Activated T-cell treated with anti-CD3 and anti-CD28 coated beads, Interleukin-2, amount 50 U/mL, for 4 hours (primary cell): Measurements from ENCODE around the gene SOX10. TPM values are rescaled to one million over a fixed set of nuclear protein-coding genes. Genes with fewer than 3 reads are reported as not detected.
"Not testable (repeated sequence)": the region's sequence is repeated elsewhere in the genome, so short reads cannot be mapped to it uniquely, and the experiment has no call there.

Experiments used
- ATAC-seq, 2 donors: fragments of 200-7000 bp; cut with Tn5 transposase; one replicate each; pipeline ENCODE4 v1.10.0; 2021
- DNase-seq: peaks from one replicate; pipeline ENCODE4 v3.0.0-alpha.2; 2020
- H3K27me3 Mint-ChIP-seq: one replicate; pipeline ENCODE4 v1.8.0; 2021; ENCODE audit warnings: low read depth, mixed read lengths
- H3K36me3 Mint-ChIP-seq: one replicate; pipeline ENCODE4 v1.8.0; 2022; ENCODE audit warnings: mixed read lengths; ENCODE audit not compliant: insufficient read depth
- H3K4me1 Mint-ChIP-seq: one replicate; pipeline ENCODE4 v1.8.0; 2021; ENCODE audit warnings: low read depth, mixed read lengths
- H3K4me3 Mint-ChIP-seq: one replicate; pipeline ENCODE4 v1.8.0; 2021; ENCODE audit warnings: mild to moderate bottlenecking, moderate library complexity, mixed read lengths
- H3K9me3 Mint-ChIP-seq: one replicate; pipeline ENCODE4 v1.8.0; 2021; ENCODE audit warnings: mixed read lengths
- total RNA-seq, 3 donors: library from RNA; stranded (reverse); gene quantifications; one replicate each; pipeline ENCODE4 v1.2.1, GENCODE V29; 2021

Gene SOX10
- total RNA-seq, 3 donors from 2014 or later, result not detected

DNA sequence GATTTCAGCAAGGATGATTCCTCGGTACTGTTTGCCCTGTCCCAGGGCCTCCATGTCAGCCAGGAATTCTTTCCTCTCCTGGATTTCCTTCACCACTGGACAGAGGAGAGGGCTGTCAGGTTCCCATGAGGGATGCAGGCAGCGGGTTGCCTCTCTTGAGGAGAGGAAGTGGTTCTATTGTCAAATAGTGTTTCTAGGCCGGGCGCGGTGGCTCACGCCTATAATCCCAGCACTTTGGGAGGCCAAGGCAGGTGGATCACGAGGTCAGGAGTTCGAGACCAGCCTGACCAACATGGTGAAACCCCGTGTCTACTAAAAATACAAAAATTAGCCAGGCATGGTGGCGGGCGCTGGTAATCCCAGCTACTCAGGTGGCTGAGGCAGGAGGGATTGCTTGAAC, 39.9 kb downstream of the SOX10 start:
- H3K4me3 Mint-ChIP-seq, ATAC-seq, DNase-seq, H3K9me3 Mint-ChIP-seq, H3K27me3 Mint-ChIP-seq, H3K36me3 Mint-ChIP-seq, H3K4me1 Mint-ChIP-seq: not testable (repeated sequence)

DNA sequence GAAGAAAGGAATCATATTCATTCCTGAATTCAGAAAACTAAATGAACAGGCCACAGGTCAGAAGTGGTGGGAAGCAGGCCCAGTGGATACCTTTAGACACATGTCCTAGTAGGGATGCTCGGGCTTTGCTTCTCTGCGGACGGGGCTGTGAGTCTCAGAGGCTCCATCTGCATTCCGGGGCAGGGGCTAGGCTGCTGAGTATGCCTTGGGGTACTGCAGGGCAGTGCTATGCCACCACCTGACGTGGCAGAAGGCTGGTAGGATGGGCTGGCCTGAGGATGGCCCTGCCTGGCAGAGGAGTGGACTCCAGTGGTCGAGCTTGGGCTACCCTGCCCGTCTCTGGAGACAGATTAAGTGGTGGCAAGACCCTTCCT, 40.5 kb downstream of the SOX10 start:
- no peaks in the 10 kb centered on the region for H3K4me1 Mint-ChIP-seq
- H3K4me3 Mint-ChIP-seq, result no peak overlapping the region
- no peaks in the 10 kb centered on the region for H3K27me3 Mint-ChIP-seq
- DNase-seq, result no peak
- no peaks in the 10 kb centered on the region for H3K9me3 Mint-ChIP-seq
- peaks cover 4% of the 10 kb centered on the region for H3K36me3 Mint-ChIP-seq
- ATAC-seq, result no peak

DNA sequence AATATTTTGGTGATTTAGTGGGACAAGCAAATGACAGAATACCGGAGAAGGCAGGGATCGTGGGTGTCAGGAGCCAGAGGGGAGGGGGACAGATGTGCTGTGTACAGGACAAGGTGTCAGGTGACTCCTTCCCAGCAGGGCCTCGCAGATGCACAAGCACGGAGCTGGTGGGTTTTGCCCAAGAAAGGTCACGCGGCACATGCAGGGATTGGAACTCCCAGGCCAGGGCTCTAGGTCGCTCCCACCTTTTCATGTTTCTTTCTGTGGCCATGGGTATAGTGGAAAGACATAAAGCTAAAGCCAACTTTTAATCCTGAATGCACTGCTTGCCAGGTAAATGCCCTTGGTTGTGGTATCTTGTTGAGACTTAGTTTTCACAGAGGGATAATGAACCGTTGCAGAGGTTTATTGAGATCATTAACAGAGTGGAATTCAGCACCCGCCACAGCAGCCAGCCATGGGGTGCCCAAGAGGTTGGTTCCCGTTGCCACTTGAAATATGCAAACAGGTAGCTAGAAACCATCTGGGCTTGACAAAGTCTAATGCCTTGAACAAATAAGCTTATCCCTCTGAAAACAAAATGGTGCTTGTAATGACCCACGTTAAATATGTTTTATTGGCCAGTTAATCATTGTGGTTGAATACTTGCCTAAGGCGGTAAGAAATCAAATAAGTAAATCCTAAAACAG, 41.1 kb downstream of the SOX10 start:
- no peaks in the 10 kb centered on the region for H3K27me3 Mint-ChIP-seq
- no peak for DNase-seq
- no peak for ATAC-seq
- H3K36me3 Mint-ChIP-seq, result peaks cover 4% of the 10 kb centered on the region
- no peaks in the 10 kb centered on the region for H3K9me3 Mint-ChIP-seq
- H3K4me3 Mint-ChIP-seq, result no peak overlapping the region
- no peaks in the 10 kb centered on the region for H3K4me1 Mint-ChIP-seq

DNA sequence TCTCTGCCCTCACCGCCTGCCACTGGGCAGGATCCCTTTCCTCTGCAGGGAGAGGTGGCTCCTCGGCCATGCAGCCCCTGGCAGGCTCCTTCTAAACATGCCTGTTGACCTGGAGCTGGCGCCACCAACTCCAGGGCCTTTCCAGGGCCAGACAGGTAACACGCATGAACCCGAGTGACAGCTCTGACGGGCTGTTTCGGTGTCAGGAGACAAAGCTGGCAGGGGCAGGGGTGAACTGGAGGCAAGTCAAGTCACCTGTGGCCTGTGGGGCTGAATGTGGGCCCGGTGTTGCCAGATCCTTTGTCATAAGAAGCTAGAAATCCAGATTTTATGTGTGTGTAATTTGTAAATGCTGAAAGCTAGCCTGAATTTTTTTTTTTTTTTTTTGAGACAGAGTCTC, 42.2 kb downstream of the SOX10 start:
- DNase-seq (no peak), ATAC-seq (no peak)
- Mint-ChIP-seq H3K4me3 (no peak overlapping the region), H3K9me3 (no peaks in the 10 kb centered on the region), H3K4me1 (no peaks in the 10 kb centered on the region), H3K27me3 (no peaks in the 10 kb centered on the region), H3K36me3 (peaks cover 4% of the 10 kb centered on the region)

DNA sequence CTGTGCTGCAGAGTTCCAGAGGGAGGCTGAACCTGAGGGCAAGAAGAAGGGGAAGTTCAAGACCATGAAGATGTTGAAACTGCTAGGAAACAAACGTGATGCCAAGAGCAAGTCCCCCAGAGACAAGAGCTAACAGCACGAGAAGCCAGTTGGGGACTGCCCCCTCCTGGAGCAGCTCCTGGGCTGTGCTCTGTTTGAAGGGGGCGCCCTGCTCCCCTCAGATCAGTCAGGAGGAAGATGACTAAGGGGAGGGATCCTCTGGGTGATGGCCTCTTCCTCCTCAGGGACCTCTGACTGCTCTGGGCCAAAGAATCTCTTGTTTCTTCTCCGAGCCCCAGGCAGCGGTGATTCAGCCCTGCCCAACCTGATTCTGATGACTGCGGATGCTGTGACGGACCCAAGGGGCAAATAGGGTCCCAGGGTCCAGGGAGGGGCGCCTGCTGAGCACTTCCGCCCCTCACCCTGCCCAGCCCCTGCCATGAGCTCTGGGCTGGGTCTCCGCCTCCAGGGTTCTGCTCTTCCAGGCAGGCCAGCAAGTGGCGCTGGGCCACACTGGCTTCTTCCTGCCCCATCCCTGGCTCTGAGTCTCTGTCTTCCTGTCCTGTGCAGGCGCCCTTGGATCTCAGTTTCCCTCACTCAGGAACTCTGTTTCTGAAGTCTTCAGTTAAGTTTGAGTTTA, 43.5 kb downstream of the SOX10 start:
- DNase-seq (no peak), ATAC-seq (no peak)
- Mint-ChIP-seq H3K9me3 (no peaks in the 10 kb centered on the region), H3K36me3 (peaks cover 4% of the 10 kb centered on the region), H3K4me3 (no peak overlapping the region), H3K4me1 (no peaks in the 10 kb centered on the region), H3K27me3 (no peaks in the 10 kb centered on the region)

DNA sequence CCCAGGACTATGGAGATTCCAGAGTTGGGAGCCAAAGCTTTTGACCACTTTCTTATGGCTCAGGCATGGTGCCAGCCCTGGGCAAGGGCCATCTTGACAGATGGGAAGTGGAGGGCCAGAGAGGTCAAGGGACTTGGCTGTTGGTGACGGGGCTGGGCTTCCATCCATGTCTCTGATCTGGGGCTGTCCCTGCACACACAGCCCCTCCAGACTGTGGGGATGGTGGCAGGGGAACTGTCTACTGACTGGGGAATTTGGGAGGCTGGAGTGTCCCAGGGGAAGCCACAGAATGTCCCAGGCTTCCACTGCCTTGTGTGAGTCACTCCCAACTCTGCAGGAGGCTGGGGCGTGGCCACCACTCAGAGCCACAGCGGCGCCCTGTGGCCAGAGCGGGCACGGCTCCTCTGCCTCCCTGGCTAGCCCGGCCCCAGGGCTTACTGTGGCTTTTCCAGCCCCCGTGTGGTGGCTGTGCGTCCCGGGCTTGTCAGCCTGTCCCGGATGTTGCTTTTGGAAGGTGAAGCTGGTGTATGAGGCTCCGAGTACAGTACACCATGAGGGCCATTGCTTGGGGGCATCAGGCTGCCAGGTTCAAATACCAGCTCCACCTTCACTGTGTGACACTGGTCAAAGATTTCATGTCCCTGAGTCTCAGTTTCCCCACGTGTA, 50.5 kb downstream of the SOX10 start:
- Mint-ChIP-seq H3K27me3 (no peaks in the 10 kb centered on the region), H3K4me1 (peaks cover 8% of the 10 kb centered on the region), H3K36me3 (peaks cover 2% of the 10 kb centered on the region), H3K4me3 (no peak overlapping the region), H3K9me3 (no peaks in the 10 kb centered on the region)
- DNase-seq (peak; percentile 75), ATAC-seq (peak; percentile 100)

DNA sequence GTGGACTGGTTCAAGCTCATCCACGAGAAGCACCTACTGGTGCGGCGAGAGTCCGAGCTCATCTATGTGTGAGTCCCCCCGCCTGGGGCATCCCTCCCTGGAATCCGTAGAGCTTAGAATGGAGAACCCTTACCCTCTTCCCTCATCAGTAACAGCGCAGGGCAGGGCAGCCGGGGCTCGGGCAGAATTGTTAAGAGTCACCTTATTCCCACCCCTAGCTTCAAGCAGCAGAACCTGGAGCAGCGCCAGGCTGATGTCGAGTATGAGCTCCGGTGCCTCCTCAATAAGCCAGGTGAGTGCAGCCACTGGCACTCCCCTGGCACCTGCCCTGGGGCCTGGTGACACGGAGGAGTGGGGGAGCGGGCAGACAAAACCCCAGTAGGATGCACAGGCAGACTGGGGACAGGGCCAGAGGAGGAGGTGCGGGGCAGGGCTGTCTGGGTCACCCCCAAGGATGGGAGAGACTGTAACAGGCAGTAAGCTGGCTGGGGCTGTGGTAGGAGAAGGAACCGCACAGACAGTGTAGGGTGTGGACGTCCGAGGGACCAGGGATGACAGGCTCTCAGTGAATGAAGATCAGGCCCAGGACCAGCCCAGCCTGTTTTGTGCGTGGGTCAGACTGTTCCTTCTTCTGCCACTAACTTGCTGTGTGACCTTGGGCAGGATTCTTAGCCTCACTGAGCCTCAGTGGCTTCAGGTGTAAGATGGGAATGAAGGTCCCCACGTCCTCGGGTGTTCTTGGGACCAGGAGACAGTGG, 51.4 kb downstream of the SOX10 start:
- DNase-seq (no peak), ATAC-seq (no peak)
- Mint-ChIP-seq H3K9me3 (no peaks in the 10 kb centered on the region), H3K27me3 (no peaks in the 10 kb centered on the region), H3K4me3 (no peak overlapping the region), H3K36me3 (peaks cover 5% of the 10 kb centered on the region), H3K4me1 (peaks cover 8% of the 10 kb centered on the region)

DNA sequence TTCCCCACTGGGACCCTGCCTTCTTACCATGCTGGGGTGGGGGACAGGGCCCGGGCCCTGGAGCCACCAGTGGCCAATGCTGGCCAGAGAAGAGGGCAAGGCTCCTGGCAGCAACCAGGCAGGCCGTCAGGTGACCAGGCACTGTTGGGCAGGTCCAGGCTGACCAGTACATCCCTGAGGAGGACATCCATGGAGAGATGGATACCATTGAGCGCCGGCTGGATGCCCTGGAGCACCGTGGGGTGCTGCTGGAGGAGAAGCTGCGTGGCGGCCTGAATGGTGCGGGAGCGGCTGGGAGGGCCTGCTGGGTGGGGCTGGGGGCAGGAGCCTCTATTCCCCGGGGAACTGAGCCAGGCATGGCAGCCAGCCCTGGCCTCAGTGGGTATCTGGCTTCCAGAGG, 52.0 kb downstream of the SOX10 start:
- DNase-seq (no peak), ATAC-seq (no peak)
- Mint-ChIP-seq H3K36me3 (peaks cover 5% of the 10 kb centered on the region), H3K4me3 (no peak overlapping the region), H3K4me1 (peaks cover 8% of the 10 kb centered on the region), H3K27me3 (no peaks in the 10 kb centered on the region), H3K9me3 (no peaks in the 10 kb centered on the region)

DNA sequence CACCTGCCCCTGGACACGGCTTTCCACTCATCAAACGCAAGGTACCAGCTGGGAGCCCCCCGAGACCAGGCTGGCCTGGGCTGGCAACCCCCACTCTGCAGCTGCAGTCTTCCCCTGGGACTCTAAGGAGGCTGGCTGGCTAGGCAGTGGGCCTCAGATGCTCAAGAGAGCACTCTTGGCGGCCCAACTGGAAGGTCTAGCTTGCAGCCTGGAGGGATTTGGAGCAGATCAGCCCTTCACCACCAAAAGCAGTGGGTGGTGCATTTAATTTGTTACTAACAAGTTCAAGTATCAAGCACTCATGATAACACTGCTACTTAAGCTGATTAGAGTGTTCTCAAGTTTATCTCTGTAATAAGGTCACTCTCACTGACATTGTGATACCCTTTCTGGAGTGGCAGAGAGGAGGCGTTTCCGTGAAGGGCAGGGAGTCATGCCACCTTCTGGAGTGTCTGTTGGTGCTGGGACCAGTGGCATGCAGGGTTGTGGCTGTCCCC, 52.4 kb downstream of the SOX10 start:
- peaks cover 8% of the 10 kb centered on the region for H3K4me1 Mint-ChIP-seq
- ATAC-seq (no peak), DNase-seq (no peak)
- H3K27me3 Mint-ChIP-seq, result no peaks in the 10 kb centered on the region
- H3K9me3 Mint-ChIP-seq, result no peaks in the 10 kb centered on the region
- H3K4me3 Mint-ChIP-seq, result no peak overlapping the region
- peaks cover 5% of the 10 kb centered on the region for H3K36me3 Mint-ChIP-seq

DNA sequence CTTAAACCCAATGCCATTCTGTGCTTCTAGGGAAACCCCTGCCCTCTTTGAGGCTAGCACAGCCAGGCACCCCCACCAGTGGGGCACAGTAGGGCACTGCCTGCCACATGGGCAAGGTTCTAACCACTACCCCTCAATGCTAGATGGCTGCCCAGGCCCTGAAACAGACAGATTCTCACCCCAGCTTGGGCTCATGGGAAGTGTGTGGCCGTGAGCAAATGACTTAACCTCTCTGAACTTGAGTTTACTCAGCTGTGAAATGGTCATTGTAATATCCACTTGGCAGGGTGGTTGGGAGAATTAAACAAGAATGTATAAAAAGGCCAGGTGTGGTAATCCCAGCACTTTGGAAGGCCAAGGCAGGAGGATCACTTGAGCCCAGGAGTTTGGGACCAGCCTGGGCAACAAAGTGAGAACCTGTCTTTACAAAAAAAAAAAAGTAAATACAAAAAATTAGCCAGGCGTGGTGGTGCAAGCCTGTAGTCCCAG, 53.4 kb downstream of the SOX10 start:
- Mint-ChIP-seq H3K9me3 (no peaks in the 10 kb centered on the region), H3K27me3 (no peaks in the 10 kb centered on the region), H3K36me3 (peaks cover 5% of the 10 kb centered on the region), H3K4me3 (no peak overlapping the region), H3K4me1 (peaks cover 8% of the 10 kb centered on the region)
- DNase-seq (no peak), ATAC-seq (no peak)

DNA sequence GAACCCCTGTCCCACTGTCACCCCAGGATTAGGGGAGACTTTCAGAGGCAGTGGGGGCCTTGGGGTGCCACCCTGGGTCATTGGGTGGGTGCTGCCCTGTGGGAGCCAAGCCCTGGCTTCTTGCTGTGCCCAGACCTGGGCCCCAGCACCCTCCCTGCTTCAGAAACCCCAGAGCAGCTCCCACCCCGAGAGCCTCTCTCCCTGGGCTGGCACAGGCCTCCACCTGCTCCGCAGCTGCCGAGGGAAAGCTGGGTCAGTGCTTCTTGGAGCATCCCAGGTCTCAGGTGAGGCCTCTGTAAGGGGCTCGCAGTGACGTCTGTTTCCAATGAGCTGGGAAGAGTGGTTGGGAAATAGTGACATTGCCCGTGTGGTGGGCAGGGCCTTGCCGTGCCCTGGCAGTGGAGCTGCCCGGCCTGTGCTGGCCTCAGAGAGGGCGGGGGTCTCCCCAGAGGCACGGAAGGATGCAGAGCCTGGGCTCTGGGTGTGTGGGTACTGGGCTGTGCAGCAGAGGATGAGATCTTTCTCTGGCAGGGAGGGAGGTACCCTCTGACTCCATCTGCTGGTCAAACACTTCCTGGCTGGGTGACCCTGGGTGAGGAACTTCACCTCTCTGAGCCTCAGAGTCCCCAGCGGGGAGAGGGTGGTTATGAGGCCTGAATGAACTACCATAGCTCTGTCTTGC, 53.9 kb downstream of the SOX10 start:
- Mint-ChIP-seq H3K4me3 (no peak overlapping the region), H3K4me1 (peaks cover 8% of the 10 kb centered on the region), H3K36me3 (peaks cover 5% of the 10 kb centered on the region), H3K9me3 (no peaks in the 10 kb centered on the region), H3K27me3 (no peaks in the 10 kb centered on the region)
- no peak for ATAC-seq
- DNase-seq, result no peak

DNA sequence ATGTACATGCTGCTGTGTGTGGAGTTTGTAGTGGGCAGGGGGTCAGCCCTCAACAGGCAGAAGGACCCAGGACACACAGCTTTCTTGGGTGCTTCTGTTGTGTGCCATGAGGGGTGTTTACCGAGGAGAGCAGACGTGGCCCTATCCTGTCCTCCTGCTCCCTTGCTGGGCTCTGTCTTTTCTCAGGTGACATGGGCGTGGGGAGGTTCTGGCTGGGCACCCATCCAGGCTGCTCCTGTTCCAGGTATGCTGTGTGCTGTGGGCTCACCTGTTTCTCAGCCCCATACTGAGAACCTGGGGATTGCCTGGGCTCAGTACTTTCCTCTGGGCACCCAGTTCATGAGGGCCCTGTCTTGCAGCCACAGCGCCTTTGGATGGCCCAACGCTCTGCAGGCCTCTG, 55.0 kb downstream of the SOX10 start:
- H3K36me3 Mint-ChIP-seq, result peaks cover 5% of the 10 kb centered on the region
- no peak for DNase-seq
- no peaks in the 10 kb centered on the region for H3K27me3 Mint-ChIP-seq
- ATAC-seq, result no peak
- no peak overlapping the region for H3K4me3 Mint-ChIP-seq
- peaks cover 8% of the 10 kb centered on the region for H3K4me1 Mint-ChIP-seq
- H3K9me3 Mint-ChIP-seq, result no peaks in the 10 kb centered on the region

DNA sequence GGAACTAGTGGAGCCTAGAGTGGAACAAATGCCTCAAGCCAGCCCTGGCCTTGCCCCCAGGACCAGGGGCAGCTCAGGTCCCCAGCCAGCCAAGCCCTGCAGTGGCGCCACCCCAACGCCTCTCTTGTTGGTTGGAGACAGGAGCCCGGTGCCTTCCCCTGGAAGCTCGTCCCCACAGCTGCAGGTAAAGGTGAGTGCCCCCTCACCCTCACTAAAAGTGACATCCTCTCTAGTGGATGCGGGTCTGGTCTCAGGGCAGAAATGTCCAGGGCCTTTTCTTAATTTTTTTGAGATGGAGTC, 56.8 kb downstream of the SOX10 start:
- Mint-ChIP-seq H3K9me3 (no peaks in the 10 kb centered on the region), H3K36me3 (peaks cover 3% of the 10 kb centered on the region)

More for the DNA sequence above, 56.8 kb downstream of the SOX10 start:
- Mint-ChIP-seq H3K4me1 (no peaks in the 10 kb centered on the region), H3K4me3 (no peak overlapping the region), H3K27me3 (no peaks in the 10 kb centered on the region)
- no peak for DNase-seq
- ATAC-seq, result no peak
